Left kidney (tissue), 2 donors: ENCODE data around the gene CASR. TPM values are rescaled to one million over a fixed set of nuclear protein-coding genes. Genes with fewer than 3 reads are reported as not detected.

Experiments
- DNase-seq: peaks from one replicate; pipeline ENCODE4 v3.0.0-alpha.2; 2013
- polyA plus RNA-seq: library from polyadenylated mRNA; unstranded; fragments of 120-200 nt; gene quantifications from one replicate; pipeline ENCODE4 v1.2.1, GENCODE V29; 2013; ENCODE audit not compliant: insufficient read length

Gene CASR
- polyA plus RNA-seq, 1 donor: 24.9 TPM

DNA sequence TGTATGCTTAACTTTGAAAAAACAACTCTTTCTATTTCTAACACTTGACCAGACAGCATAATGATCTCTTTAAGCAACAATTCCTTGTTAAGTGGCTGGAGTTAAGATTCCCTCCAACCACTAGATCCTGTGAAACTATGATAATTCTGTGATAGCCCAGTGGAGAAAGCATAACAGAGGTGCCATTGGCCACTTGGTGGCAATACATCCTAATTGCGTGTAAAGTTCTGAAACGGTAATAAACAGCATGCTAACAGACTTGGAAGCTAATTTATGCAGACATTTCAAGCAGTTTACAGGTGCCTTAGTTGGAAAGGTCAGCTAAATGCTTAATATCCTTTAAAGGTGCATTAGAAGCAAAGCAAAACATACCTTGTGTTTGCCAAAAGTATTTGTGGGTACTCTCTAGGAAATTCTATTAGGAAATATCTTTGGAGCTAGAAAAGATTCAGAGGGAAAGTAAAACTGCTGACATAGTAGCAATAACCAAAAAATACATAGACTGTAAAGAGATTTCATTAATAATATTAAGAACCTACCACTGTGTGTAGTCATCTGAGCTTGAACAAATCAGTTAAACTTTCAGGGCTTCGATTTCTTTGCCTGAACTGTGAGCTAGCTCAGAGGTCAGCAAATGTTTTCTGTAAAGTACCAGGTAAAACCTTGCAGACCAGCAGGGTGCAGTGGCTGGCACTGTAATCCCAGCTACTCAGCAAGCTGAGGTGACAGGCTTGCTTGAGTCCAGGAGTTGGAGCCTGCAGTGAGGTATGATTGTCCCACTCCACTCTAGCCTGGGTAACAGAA, 122.6 kb downstream of the CASR start:
- no peak for DNase-seq

DNA sequence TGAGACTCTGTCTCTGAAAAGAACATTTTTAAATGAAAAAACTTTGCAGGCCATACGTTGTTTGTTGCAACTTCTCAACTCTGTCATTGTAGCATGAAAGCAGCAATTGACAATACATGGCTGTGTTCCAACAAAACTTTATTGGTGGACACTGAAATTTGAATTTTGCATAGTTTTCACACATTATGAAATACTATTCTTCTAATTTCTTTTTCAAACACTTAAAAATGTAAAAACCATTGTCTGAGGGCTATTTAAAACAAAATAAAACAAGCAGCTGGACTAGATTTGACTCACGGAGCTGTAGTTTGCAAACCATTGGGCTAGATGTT, 123.1 kb downstream of the CASR start:
- DNase-seq: no peak

DNA sequence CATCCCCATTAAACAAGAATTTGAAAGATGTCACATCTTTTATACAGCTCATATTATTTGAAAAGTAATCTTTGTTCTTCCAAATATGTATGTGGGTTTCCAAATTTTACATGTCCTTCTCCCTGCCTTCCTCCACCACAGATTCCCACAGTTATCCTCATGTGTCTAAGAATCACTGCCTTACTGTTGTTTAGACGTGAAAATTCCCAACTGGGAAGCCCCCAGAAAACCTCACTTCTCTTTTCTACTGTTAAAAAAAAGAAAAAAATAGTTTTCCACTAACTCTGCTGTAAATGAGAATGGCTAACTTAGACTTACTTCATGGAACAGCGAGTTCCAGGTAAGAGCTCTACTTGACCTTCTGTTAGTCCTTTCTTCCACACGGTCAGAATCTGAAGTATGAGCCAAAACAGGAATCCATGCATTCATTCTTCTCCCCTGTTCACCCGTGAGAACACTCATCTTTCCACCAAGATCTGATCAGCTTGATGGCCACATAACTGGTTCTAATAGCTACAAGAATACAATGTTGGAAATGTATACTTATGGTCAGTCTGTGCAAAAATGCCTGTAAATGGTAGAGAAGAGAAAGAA, 123.7 kb downstream of the CASR start:
- no peak for DNase-seq

DNA sequence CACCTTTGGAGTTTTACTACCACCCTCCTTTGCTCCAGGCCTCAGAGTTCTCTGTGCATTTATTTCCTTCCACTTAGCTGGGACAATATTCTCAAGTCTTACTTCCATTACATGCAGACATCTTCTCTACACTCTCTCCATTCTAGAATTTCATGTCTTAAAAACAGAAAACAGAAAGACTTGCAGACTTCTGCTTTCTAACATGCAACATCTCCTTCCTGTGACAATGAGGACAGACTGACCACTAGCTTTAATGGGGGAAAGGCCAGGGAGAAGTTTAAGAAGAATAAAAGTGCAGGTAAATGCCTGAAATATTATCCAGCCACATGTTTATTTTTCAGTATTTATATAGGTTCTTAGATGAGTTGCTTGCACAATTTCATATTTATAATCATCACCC, 124.5 kb downstream of the CASR start:
- no peak for DNase-seq

DNA sequence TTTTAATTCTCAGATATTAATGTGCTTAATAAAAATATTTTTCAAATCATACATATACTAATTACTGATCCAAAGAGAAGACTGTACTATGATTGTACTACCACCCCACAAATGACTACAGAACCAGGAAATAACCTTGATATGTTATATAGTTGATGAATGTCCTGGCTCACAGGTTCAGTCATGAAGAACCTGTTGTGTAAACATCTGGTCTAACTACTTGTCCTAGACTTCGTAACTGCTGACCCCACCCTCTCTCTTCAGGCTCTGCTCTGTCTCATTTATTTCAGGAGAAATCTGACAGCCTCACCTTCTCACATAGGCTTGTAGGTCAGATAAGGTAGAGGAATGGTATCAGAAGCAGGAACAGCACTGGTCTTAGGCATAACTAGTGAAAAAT, 126.9 kb downstream of the CASR start:
- DNase-seq: no peak

DNA sequence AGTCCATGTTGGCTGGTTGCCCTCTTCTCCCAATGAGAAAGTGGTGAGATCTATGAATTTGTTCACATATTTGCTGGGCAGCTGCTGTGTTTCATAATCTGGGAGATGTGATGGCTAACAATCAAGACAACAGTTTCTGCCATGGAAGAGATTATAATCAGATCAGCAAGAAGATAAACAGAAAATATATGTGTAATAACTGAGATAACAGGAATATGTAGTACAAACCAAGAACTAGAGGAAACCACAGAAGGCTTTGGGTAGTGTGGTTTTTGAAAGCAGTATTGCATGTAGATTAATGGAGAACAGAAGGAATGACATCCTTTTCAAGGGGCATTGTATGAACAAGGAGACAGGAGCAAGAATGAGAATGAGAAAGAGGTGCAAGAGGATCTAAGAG, 129.4 kb downstream of the CASR start:
- no peak for DNase-seq

DNA sequence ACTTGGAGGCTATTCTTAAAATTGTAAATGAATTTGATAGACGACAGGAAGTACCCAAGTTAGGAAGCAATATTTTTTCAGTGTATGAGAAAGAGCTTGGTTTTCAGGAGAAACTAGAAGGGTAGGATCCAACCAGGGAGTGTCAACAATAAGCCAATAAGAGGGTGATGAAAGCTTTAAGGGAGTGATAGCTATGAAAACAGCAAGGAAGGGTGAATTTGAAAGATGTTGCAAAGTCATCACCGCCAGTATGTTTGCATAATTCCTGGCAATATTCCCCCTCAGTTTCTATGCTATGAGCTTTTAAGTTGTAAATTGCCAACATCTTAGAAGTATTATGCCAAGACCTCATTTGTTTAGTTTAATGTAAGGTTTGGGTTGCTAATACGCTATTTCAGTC, 129.8 kb downstream of the CASR start:
- no peak for DNase-seq

DNA sequence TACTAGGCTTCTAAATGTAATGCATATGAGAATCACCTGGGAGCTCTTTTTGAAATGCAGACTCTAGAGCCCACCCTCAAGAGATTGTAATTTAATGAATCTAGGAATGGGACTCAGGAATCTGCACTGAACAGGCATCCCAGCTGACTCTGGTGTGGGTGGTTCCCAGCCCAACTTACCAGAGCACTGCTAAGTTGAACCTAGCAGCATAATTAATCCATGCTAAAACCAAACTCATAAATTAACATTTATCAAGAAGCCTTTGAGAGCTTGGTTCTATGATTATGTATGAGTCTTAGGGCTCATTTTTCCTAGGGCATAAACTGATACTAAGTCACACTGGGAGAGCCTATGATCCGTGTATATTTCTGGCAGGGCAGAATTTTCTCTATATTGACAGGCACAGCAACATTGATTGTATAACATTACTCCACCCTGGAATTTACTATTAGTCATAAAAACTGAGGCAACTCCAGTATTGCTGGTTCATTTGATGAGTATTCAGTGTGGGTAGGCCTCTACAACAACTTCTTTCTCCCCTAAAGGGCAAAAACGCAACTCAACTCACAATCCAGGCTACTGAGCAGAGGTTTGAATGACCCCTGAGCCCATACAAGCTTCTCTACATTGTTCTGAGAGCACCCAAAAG, 130.9 kb downstream of the CASR start:
- DNase-seq: no peak

DNA sequence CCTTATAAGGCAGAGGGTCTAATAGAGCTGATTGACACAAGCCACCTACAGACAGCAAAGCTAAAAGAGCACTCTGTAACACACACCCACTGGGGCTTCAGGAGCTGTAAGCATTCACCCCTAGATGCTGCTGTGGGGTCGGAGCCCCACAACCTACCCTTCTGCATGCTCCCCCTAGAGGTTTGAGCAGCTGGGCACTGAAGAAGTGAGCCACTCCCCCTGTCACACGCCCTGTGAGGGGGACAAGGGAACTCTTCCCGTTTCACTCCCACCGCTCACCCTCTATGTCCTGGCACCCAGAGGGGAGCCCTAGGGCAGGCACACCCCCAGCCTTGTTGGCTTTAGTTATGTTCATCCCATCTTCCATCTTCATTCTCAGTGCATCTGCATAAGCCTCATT, 132.2 kb downstream of the CASR start:
- DNase-seq: no peak

DNA sequence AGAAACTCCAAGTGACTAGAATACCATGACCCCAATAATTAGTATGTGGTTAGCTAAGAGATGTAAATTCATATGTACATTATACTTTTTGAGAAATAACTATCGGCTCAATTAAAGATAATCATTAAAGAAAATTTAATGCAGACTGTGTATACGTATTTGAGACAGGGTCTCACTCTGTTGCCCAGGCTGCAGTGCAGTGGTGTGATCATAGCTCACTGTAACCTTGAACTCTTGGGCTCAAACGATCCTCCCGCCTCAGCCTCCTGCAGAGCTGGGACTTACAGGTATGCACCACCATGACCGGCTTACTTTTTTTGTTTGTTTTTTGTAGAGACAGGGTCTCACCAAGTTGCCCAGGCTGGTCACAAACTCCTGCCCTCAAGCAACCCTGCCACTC, 132.9 kb downstream of the CASR start:
- no peak for DNase-seq

DNA sequence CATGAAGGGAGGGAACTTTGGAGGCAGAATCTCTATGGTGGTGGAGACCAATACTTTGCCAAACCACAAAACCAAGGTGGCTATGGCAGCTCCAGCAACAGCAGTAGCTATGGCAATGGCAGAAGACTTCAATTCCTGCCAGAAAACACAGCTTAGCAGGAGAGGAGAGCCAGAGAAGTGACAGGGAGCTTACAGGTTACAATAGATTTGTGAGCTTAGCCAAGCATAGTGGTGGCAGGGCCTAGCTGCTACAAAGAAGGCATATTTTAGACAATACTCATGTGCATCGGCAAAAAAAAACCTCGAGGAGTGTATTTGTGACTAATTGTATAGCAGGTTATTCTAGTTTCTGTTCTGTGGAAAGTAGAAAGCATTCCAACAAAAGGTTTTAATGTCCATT, 135.2 kb downstream of the CASR start:
- no peak for DNase-seq

DNA sequence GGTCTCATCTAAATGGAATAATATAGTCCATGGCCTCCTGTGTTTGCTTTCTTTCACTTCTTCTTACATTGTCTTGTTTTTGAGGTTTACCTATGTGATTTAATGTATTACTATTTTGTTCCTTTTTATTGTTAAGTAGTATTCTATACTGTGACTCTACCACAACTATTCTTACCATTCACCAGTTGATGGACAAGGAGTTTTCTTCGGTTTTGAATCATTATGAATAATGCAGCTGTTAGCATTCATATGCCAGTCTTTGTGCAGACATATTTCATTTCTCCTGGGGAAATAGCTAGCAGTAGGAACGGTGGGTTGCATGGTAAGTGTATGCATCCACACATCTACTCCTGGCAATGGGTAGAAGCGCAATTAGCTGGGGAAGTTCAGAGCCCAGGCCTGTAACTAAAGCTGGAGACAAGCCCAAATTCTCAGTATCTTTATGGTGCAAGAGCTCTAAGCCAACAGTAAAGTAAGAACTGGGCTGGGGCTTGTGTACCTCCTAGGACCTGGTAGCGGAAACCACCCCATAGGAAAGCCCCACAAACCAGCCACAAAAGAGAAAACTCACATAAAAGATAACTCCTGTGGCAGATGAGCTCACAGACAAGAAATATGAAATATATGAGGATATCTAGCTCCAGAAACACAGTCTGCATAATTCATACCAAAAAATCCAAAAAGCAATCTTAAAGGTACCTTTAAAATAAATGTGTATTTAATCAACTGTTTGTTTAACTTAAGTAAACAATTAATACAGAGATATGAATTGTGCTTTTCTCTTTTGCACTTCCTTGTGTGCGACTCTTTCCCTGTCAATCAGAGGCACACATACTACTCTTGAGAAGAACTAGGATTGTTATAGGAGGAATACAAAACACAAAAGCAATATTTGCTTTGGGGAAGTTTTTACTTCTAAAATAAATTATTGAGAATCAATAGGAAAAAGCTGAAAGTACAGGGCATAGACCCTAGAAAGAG, 138.9 kb downstream of the CASR start:
- DNase-seq: no peak

DNA sequence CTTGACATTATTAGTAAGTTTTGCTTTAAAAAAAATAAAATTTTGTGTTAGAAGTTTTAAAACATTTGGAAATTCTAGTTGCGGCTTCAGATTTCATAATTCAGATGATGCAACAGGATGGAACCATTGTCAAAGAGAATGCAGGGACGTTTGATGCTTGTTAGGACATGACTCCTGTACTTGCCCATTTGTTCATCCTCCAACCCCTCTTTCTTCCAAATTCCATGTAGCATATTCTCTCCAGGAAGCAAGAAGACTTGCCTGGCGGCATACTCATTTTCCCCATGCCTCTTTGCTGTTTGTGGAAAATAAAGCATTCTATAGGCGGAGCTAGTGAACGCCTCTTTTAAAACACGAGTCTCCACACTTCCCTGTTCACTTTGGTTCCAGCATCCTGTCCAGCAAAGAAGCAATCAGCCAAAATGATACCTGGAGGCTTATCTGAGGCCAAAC, 141.4 kb downstream of the CASR start, which contains the start of gene CSTA:
Gene CSTA (plus strand): TSS at position 378 of the 453 bp plus-strand sequence. CDS start 45 bp downstream, at position 423.
- DNase-seq: no peak

DNA sequence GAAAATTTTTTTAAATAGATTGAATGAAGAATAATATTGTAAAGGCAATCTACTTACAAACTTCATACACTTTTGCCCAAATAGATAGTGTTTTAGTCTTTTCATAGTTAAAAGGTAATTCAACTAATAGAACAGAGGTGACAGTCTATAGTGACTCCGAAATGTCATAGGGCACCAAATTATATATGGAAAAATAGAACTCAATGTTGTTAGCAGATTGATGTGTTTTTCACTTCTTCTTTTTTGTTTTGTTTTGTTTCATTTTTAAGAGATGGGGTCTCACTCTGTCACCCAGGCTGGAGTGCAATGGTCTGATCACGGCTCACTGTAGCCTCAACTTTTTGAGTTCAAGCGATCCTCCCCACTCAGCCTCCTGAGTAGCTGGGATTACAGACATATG, 142.3 kb downstream of the CASR start:
- DNase-seq: no peak

DNA sequence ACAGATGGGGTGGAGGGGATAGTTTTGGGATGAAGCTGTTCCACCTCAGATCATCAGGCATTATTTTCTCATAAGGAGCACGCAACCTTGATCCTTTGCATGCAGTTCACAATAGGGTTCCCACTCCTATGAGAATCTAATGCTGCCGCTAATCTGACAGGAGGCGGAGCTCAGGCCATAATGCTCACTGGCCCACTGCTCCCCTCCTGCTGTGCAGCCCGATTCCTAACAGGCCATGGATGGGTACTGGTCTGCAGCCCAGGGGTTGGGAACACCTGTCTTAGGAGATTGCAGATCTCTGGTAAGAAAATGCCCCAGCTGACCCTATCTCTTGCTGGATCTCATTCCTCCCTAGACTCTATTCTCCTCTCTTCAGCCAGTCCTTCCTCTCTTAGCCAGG, 148.4 kb downstream of the CASR start:
- no peak for DNase-seq

DNA sequence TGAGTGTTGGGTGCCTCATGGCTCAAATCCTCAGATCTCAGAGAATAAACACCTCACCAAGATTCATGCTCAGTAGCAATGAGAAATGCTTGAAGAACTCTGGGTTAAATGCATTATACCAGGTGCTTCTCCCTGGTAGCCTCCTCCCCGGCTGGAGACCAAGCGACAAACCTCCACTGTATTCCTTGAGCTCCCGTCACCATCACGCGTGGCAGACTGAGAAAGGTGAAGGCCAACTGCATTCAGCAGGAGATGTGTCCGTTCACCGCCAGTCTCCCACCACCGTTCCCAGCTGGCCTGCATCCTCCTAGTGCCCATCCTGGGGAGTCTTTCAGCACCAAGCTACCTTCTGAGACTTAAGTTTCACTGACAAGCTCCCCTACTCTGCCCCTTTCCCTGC, 149.1 kb downstream of the CASR start:
- no peak for DNase-seq

Other genes starting within 250 kb of the CASR start
- 7.4 TPM for gene ILDR1, start 161.4 kb upstream of the CASR start, polyA plus RNA-seq
- gene CD86, start 128.3 kb upstream of the CASR start, polyA plus RNA-seq: 1.3 TPM
- 0.32 TPM for gene CSTA, start 141.6 kb downstream of the CASR start, polyA plus RNA-seq
- gene MIX23, start 199.6 kb downstream of the CASR start, polyA plus RNA-seq: 68.0 TPM
- 62.2 TPM for gene FAM162A, start 200.5 kb downstream of the CASR start, polyA plus RNA-seq
- gene WDR5B, start 232.4 kb downstream of the CASR start, polyA plus RNA-seq: 11.6 TPM